Lung (tissue), 12 donors: ENCODE results near the gene HSD17B8. TPM values are rescaled to one million over a fixed set of nuclear protein-coding genes. Genes with fewer than 3 reads are reported as not detected.

ENCODE experiments used
- ATAC-seq: fragments of 200-7000 bp; cut with Tn5 transposase; one replicate; pipeline ENCODE4 v1.9.1; 2020; ENCODE audit warnings: moderate number of reproducible peaks; ENCODE audit not compliant: insufficient read depth, low FRiP score
- DNase-seq, 3 donors: peaks; one replicate each; pipeline ENCODE4 v3.0.0-alpha.2; 2013 to 2017
- H3K27ac ChIP-seq, 2 donors: one replicate each; pipeline ENCODE4 v1.5.1; 2013; ENCODE audit warnings: mild to moderate bottlenecking in 2 of 2, moderate library complexity in 2 of 2, control low read depth in 1 of 2, inconsistent platforms in 1 of 2, low read depth in 1 of 2, low read length in 1 of 2
- H3K27me3 ChIP-seq, 3 donors: one replicate each; pipeline ENCODE4 v1.5.1; 2013; ENCODE audit warnings: low read length in 2 of 3; ENCODE audit not compliant: control insufficient read depth in 3 of 3, insufficient read depth in 3 of 3
- H3K36me3 ChIP-seq, 4 donors: one replicate each; pipeline ENCODE4 v1.5.1; 2013; ENCODE audit warnings: low read length in 4 of 4, mild to moderate bottlenecking in 1 of 4, moderate library complexity in 1 of 4; ENCODE audit not compliant: control insufficient read depth in 4 of 4, insufficient read depth in 4 of 4
- H3K4me1 ChIP-seq, 5 donors: one replicate each; pipeline ENCODE4 v1.5.1; 2013; ENCODE audit warnings: low read length in 5 of 5, mild to moderate bottlenecking in 2 of 5, moderate library complexity in 1 of 5; ENCODE audit not compliant: control insufficient read depth in 5 of 5, insufficient read depth in 5 of 5
- H3K4me3 ChIP-seq: one replicate; pipeline ENCODE4 v1.5.1; 2013; ENCODE audit warnings: mild to moderate bottlenecking, control low read depth, moderate library complexity
- H3K9ac ChIP-seq, 2 donors: one replicate each; pipeline ENCODE4 v1.5.1; 2013; ENCODE audit warnings: low read length in 2 of 2, control low read depth in 1 of 2; ENCODE audit not compliant: insufficient read depth in 1 of 2
- H3K9me3 ChIP-seq, 4 donors: one replicate each; pipeline ENCODE4 v1.5.1; 2013; ENCODE audit warnings: low read length in 3 of 4, mild to moderate bottlenecking in 1 of 4, moderate library complexity in 1 of 4; ENCODE audit not compliant: control insufficient read depth in 4 of 4, insufficient read depth in 3 of 4
- WGBS, 2 donors: extraction: QIAGEN DNeasy Blood & Tissue Kit; methylation state at CpG; one replicate each; pipeline ENCODE4 v1.1.7; 2013; 5-methylcytosine and 5-hydroxymethylcytosine counted together
- polyA plus RNA-seq, 2 donors: library from polyadenylated mRNA; stranded (reverse); fragments of 200-250 nt; gene quantifications; one replicate each; pipeline ENCODE4 v1.2.1, GENCODE V29; 2013
- total RNA-seq, 2 donors: library from RNA; depleted of rRNA in 1 of 2; stranded (reverse); fragments of >200 nt in 1 of 2; gene quantifications; one replicate each; pipeline ENCODE4 v1.2.1, GENCODE V29; 2014 to 2021
- TF ChIP-seq, protein P1 (sequence below): IDR thresholded peaks from 2 replicates; pipeline ENCODE4 v1.5.1; 2012; ENCODE audit warnings: mild to moderate bottlenecking; ENCODE audit errors: control extremely low read depth, extremely low read depth
- donor health status: control.
- donor health status: control.
- donor health status: Bipolar disorder and iron deficiency.
- donor health status: healthy.
- donor health status: DM: yes; HTN: yes; CAD: no.

The HSD17B8 gene
- total and polyA plus RNA-seq, 4 donors: 19.0 to 22.7 (median 19.7) TPM

DNA sequence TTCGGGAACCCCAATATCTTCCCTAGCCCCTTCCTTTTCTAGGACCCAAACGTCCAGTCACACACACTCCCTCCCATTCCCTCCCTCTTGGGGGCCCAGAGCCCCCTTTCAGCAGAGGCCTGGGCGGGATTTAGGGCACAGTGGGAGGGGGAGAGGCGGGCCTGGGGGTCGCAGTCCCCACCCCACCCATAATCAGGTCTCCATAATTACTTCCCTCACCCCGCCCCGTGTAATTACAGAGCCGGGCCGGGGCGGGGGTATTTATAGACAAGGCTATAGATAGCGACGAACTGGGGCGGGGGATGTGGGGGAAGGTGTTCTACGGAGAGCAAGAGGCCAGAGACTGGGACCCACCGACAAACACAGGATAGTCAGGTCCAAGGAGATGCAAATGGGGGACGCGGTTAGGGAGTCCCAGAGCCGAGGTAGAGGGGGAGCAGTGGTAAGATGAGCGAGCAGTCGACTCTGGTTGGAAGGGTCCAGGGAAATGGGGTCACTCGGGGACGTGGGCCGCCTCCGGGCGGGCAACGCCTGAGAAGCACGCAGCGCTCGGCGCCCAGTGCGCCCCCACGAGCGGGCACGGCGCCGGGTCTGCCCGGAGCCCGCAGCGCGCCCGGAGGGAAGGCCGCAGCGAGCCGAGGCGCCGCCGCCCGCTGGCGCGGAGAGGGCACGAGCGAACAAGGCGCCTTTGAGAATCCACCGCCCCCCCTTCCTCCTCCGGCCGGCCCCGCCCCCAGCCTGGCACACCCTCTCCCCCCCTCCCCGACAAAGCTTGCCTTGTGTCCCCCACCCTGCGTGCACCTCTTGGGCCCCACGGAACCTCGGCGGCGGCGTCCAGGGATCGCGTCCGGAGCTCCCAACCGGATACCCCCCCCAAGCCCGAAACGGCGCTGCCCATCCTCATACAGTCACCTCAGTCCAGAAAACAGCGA, 11.5 kb upstream of the HSD17B8 start:
- ATAC-seq (no peak), DNase-seq (peak; percentile 20 to 58 (median 45))
- no peak overlapping the region for H3K4me3 ChIP-seq
- H3K27me3 ChIP-seq: peaks cover 0 to 21% (median 18%) of the 10 kb centered on the region in 3 donors
- no peak overlapping the region for H3K27ac ChIP-seq
- H3K36me3 ChIP-seq: peaks cover 0 to 29% (median 19%) of the 10 kb centered on the region in 4 donors
- 3 to 4% methylated on average over 41 to 72 of the region's 72 CpGs for WGBS, 2 donors
- TF ChIP-seq, protein P1, sequence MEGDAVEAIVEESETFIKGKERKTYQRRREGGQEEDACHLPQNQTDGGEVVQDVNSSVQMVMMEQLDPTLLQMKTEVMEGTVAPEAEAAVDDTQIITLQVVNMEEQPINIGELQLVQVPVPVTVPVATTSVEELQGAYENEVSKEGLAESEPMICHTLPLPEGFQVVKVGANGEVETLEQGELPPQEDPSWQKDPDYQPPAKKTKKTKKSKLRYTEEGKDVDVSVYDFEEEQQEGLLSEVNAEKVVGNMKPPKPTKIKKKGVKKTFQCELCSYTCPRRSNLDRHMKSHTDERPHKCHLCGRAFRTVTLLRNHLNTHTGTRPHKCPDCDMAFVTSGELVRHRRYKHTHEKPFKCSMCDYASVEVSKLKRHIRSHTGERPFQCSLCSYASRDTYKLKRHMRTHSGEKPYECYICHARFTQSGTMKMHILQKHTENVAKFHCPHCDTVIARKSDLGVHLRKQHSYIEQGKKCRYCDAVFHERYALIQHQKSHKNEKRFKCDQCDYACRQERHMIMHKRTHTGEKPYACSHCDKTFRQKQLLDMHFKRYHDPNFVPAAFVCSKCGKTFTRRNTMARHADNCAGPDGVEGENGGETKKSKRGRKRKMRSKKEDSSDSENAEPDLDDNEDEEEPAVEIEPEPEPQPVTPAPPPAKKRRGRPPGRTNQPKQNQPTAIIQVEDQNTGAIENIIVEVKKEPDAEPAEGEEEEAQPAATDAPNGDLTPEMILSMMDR: no peak
- no peak overlapping the region for H3K9ac ChIP-seq
- H3K9me3 ChIP-seq: no peaks in the 10 kb centered on the region
- H3K4me1 ChIP-seq: peaks cover 0 to 22% (median 5%) of the 10 kb centered on the region in 5 donors

DNA sequence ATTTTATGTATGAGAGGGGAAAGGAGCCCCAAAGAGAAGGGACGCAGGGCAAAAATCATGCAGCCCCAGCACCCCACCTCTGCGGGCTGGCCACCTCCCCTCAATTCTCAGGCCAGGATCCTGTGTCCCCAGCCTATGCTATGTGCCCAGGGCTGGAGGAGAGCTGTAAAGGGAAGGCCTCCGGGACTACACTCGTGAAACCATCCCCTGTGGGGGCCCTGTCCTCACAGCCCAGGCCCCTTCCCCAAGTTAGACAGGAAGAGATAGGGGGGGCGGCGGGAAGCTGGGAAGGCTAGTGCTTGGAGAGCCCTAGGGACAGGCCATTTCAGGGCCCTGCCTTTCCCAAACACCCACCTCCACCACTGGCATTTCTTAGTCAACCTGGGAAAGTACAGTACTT, 10.8 kb upstream of the HSD17B8 start:
- TF ChIP-seq, protein P1: no peak
- ATAC-seq (no peak), DNase-seq (no peak)
- WGBS, 2 donors: 68 to 70% methylated on average over 6 of the region's 6 CpGs
- H3K9me3 ChIP-seq: no peaks in the 10 kb centered on the region
- H3K4me3 ChIP-seq: no peak overlapping the region
- H3K9ac ChIP-seq: no peak overlapping the region
- H3K27me3 ChIP-seq: peaks cover 0 to 21% (median 18%) of the 10 kb centered on the region in 3 donors
- no peak overlapping the region for H3K27ac ChIP-seq
- peaks cover 0 to 23% (median 9%) of the 10 kb centered on the region in 5 donors for H3K4me1 ChIP-seq
- peaks cover 0 to 32% (median 19%) of the 10 kb centered on the region in 4 donors for H3K36me3 ChIP-seq

DNA sequence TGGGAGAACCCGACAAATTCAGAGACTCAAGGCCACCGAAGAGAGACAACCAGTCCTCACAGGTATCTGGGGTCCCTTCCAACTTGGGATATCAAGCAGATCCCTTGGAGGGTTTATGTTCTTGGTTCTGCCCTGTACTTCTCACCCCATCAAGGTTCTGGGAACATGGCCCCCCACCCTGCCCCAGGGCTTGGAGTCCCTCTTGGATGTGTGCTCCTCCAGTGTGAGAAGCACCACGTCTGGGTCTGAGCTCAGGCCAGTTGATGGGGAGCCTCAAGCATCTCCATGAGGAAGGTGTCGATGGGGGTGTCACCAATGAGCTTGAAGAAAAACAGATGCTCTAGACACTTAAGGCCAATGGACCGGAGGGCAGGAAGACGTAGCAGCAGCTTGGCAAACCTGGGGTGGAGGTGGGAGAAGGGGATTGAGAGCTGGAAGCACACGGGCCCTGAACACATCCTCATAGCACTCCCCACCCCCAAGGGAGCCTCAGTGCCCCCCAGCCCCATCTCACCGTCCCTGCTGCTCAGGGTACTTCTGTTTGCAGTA, 9.9 kb upstream of the HSD17B8 start:
- no peak for DNase-seq
- no peak overlapping the region for H3K27ac ChIP-seq
- peaks cover 0 to 21% (median 18%) of the 10 kb centered on the region in 3 donors for H3K27me3 ChIP-seq
- no peak overlapping the region for H3K9ac ChIP-seq
- H3K4me3 ChIP-seq: no peak overlapping the region
- H3K9me3 ChIP-seq: no peaks in the 10 kb centered on the region
- TF ChIP-seq, protein P1: no peak
- ATAC-seq: no peak
- H3K36me3 ChIP-seq: peaks cover 0 to 32% (median 19%) of the 10 kb centered on the region in 4 donors
- 84 to 87% methylated on average over 8 of the region's 8 CpGs for WGBS, 2 donors
- H3K4me1 ChIP-seq: peaks cover 3 to 29% (median 9%) of the 10 kb centered on the region in 5 donors
